ENCODE results near the gene FASTK. TPM values are rescaled to one million over a fixed set of nuclear protein-coding genes. Genes with fewer than 3 reads are reported as not detected.

The FASTK gene
- total RNA-seq, 1 donor from 2014 or later: 81.1 TPM

- intact Hi-C loops (cut with DNase I): no loop called here
- ATAC-seq (ENCODE audit: poor library complexity) (no peak), DNase-seq (no peak)
Observed at GRCh38 chr7:151060416-151061212, 20.0 kb downstream of the FASTK start.

DNA sequence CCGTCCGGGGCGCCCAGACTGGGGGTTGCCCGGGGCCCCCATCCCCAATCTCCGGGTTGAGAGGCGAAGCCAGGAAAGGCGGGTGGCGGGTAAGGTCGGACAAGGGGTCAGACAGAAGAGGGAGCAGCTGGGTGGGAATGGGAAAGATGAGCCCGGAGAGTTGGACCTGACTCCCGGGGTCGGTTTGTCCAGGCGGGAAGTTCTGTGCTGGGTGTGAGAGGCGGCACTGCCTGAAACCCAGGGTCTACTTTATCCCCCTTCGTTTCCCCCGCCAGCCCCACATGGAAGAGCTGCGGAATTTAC, 20.5 kb downstream of the FASTK start:
- intact Hi-C loops (cut with DNase I): no loop called here
- DNase-seq (no peak), ATAC-seq (ENCODE audit: poor library complexity) (no peak)

GRCh38 chr7:151059367-151060112, 21.1 kb downstream of the FASTK start, which contains the start of gene SLC4A2:
Gene SLC4A2, plus strand, starts transcription at chr7:151059589. Its CDS starts 2,399 bp downstream, at chr7:151061988.
- ATAC-seq (ENCODE audit: poor library complexity) (peak; percentile 75), DNase-seq (peak; percentile 88)
- intact Hi-C loops (cut with DNase I): no loop called here

- intact Hi-C loops (cut with DNase I): no loop called here
- ATAC-seq (ENCODE audit: poor library complexity): no peak
- no peak for DNase-seq
Observed at GRCh38 chr7:151058781-151059366, 21.7 kb downstream of the FASTK start.

- peak; percentile 89 for ATAC-seq (ENCODE audit: poor library complexity)
- intact Hi-C loops (cut with DNase I): no loop called here
- DNase-seq: peak; percentile 99
Observed at GRCh38 chr7:151057989-151058780, 22.4 kb downstream of the FASTK start.

GRCh38 chr7:151057506-151057988, 23.1 kb downstream of the FASTK start, which contains the start of gene CDK5:
Gene CDK5, minus strand, starts transcription at chr7:151057897. Its CDS starts 49 bp downstream, at chr7:151057848.
- DNase-seq (no peak), ATAC-seq (ENCODE audit: poor library complexity) (peak; percentile 0)
- intact Hi-C loops (cut with DNase I): no loop called here

- intact Hi-C loops (cut with DNase I): no loop called here
- ATAC-seq (ENCODE audit: poor library complexity) (no peak), DNase-seq (no peak)
Observed at GRCh38 chr7:151056666-151057505, 23.7 kb downstream of the FASTK start.

DNA sequence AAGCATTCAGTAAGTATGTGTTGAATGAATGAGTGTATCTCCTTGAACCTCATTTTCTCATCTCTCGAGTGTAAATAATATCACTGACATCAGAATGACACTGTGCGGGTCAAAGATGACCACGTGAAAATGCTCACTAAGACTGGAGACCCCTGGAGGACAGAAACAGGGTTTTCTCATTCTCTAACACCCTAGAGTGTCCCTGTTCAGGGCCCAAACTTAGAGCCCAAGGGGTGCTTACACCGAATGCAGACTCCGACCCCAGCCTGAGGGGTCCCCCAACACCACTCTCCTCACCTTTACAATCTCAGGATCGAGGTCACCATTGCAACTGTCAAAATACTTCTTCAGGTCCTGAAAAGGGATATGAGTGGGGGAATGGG, 24.3 kb downstream of the FASTK start:
- intact Hi-C loops (cut with DNase I): no loop called here
- DNase-seq (no peak), ATAC-seq (ENCODE audit: poor library complexity) (no peak)

GRCh38 chr7:151053751-151054150, 26.9 kb downstream of the FASTK start:
- intact Hi-C loops (cut with DNase I): no loop called here
- DNase-seq: no peak
- ATAC-seq (ENCODE audit: poor library complexity): no peak

DNA sequence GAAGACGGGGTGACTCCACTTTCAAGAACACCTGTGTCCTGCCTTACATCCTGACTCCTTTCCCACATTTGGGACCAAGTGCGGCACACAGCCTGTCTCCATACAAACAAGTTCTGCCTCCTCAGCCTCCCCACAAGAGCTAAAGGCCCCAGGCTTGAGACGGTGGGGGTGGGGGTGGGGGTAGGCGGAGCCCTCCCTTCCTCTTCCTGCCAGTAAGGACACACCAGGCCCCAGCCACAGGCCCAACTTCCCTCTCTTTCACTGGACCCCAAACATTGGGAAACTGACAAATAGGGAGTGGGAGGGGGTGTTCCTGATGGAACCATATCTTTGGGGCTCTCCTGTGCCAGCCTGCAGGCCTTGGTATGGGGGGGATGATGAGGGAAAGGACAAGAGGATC, 27.5 kb downstream of the FASTK start:
- intact Hi-C loops (cut with DNase I): no loop called here
- ATAC-seq (ENCODE audit: poor library complexity) (no peak), DNase-seq (no peak)

DNA sequence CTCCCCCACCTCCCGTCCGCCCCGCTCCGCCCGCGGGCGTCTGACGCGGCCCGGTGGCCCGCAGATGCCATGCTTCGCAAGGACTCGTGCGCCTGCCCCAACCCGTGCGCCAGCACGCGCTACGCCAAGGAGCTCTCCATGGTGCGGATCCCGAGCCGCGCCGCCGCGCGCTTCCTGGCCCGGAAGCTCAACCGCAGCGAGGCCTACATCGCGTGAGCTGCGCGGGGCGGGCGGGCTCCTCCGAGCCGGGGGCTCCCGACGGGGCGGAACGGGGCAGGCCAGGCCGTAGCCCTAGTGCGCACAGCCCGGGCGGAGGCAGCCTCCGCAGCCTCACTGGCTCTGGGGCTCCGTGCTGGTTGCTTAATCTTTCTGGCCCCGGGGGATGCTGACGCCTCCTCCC, 29.5 kb downstream of the FASTK start:
- DNase-seq (peak; percentile 71), ATAC-seq (ENCODE audit: poor library complexity) (peak; percentile 69)
- intact Hi-C loops (cut with DNase I): no loop called here

GRCh38 chr7:151048911-151049463, 31.6 kb downstream of the FASTK start:
- intact Hi-C loops (cut with DNase I): no loop called here
- ATAC-seq (ENCODE audit: poor library complexity) (no peak), DNase-seq (no peak)

DNA sequence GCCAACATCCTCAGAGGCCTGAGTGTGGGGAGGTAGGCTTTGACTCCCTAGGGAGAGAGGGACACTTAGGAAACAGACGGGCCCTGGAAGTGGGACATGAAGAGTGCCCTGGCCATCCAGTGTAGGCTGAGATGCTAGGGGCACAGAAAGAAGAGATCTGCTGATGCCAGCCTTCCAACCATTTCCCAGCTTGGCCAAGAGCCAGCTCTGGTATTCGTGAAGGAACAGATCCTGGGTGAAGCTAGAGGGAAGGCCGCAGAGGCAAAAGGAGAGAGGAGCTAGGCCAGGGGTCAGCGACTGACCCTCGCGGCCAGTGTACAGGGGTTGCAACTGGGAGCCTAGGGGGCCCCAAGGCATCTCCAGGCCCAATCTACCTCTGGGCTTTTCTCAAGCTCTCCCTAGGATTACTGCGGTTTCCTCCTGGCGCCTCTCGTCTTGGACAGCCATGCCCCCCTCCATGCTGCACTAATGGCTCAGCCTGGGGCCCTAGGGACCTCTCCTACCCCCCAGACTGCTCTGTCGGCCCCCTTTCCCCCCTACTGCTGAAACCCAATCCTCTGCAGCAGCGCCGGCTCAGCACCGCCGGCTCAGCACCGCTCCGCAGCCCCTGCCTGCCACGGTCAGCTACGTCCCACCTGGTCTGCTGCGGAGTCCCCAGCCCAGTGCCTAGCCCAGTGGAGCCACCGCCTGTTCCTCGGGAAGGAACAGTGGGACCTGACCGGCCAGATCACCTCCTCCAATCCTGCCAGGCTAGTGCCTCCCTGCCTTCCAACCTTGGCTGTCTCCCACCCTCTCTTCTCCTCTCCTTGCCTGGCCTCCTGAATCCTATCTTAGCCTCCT, 32.4 kb downstream of the FASTK start, which contains the start of gene ASIC3:
Gene ASIC3, plus strand, starts transcription at position 556 of the 840 bp plus-strand sequence. CDS start 355 bp downstream, outside the sequence.
- intact Hi-C loops (cut with DNase I): no loop called here
- DNase-seq: no peak
- ATAC-seq (ENCODE audit: poor library complexity): no peak

DNA sequence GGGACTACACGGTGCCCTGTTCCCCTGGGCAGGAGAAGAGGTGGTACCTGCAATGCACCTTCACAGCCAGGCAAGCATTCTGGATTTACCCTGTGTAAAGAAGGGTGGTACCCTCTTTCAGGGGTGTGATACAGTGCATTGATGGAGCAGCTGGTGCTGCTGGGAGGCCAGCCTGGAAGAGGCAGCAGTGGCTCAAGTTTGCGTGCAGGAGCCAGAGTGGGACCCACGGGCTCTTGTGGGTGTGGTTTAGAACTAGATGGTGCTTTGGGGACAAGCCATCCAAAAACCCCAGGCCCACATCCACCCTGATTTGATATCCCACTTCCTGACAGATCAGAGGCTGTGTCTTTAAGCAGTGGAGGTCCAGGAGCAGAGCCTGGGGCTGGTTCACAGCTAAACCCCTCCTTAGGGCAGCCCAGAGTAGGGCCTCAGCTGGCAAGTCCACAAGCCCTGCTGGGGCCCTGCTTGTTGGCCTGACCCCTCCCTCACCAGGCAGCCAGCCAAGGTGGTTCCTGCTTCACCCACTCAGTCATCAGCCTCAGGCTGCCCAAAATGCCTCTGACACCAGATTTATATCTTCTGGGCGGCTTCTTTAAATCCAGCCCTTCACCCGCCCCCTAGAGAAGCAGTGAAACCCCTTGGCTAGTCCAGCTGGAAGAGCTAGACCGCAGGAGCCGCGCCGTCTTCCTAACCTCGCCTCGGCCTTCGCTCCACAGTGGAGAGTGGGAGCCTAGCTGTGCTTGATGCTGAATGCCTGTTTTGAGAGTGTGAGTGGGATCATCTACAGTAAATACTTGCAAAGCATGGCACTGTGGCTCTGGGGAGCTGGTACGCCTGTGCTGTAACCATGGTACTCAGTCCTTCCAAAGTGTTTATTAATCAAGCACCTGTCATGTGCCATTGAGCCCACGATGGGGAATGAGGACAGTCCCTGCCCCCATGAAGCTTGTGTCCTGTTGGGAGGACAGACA, 33.7 kb downstream of the FASTK start:
- no peak for ATAC-seq (ENCODE audit: poor library complexity)
- DNase-seq: no peak
- intact Hi-C loops (cut with DNase I): no loop called here

GRCh38 chr7:151045967-151046366, 34.6 kb downstream of the FASTK start:
- intact Hi-C loops (cut with DNase I): no loop called here
- DNase-seq: no peak
- ATAC-seq (ENCODE audit: poor library complexity): no peak

DNA sequence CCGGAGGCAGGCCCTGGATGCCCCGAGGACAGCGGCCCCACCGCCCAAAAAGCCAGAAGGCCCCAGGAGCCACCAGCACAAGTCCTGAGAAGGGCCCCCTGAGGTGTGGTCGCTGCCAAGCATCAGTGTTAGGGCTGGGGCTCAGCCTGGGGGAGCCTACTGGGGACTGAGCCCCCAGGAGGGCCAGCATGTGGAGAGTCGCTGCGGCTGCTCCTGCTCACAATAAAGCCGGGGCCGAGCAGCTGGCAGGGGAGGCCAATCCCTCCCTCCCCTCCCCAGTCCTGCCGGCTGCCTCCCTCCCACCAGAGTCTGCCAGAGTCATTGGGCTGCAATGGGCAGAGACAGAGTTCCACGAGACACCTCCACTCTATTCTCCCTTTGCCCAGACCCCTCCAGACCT, 35.3 kb downstream of the FASTK start:
- intact Hi-C loops (cut with DNase I): no loop called here
- DNase-seq (no peak), ATAC-seq (ENCODE audit: poor library complexity) (no peak)
